ENCODE measurements around the gene TRNP1.
A peak's percentile ranks its signal among the peaks of the same experiment; 100 is the strongest.
"Not testable (repeated sequence)": the region's sequence is repeated elsewhere in the genome, so short reads cannot be mapped to it uniquely, and the experiment has no call there.

The TRNP1 gene

GRCh38 chr1:26993237-26994019 is at the start of gene TRNP1:
Gene TRNP1, plus strand, starts transcription at chr1:26993692. Its CDS starts 95 bp downstream, at chr1:26993787.
- peak; percentile 86 for DNase-seq (ENCODE audit: low read depth)

- no peak for DNase-seq (ENCODE audit: low read depth)
Measured at GRCh38 chr1:26945138-26945537, 48.4 kb upstream of the TRNP1 start.

- DNase-seq (ENCODE audit: low read depth): no peak
Measured at GRCh38 chr1:26945728-26946127, 47.8 kb upstream of the TRNP1 start.

GRCh38 chr1:26946270-26946669 is 47.2 kb upstream of the TRNP1 start:
- DNase-seq (ENCODE audit: low read depth): no peak

- not testable (repeated sequence) for DNase-seq (ENCODE audit: low read depth)
Measured at GRCh38 chr1:26948725-26949057, 44.8 kb upstream of the TRNP1 start.

- DNase-seq (ENCODE audit: low read depth): peak; percentile 11
Measured at GRCh38 chr1:26949266-26949925, 44.1 kb upstream of the TRNP1 start.

GRCh38 chr1:26949926-26950319 is 43.6 kb upstream of the TRNP1 start:
- no peak for DNase-seq (ENCODE audit: low read depth)

- DNase-seq (ENCODE audit: low read depth): no peak
Measured at GRCh38 chr1:26950602-26951001, 42.9 kb upstream of the TRNP1 start.

- no peak for DNase-seq (ENCODE audit: low read depth)
Measured at GRCh38 chr1:26951216-26951615, 42.3 kb upstream of the TRNP1 start.

- DNase-seq (ENCODE audit: low read depth): no peak
Measured at GRCh38 chr1:26951821-26952497, 41.5 kb upstream of the TRNP1 start.

- no peak for DNase-seq (ENCODE audit: low read depth)
Measured at GRCh38 chr1:26953374-26953773, 40.1 kb upstream of the TRNP1 start.

GRCh38 chr1:26956321-26956720 is 37.2 kb upstream of the TRNP1 start:
- no peak for DNase-seq (ENCODE audit: low read depth)

- no peak for DNase-seq (ENCODE audit: low read depth)
Measured at GRCh38 chr1:26957306-26957705, 36.2 kb upstream of the TRNP1 start.

GRCh38 chr1:26959270-26959669 is 34.2 kb upstream of the TRNP1 start:
- no peak for DNase-seq (ENCODE audit: low read depth)

- no peak for DNase-seq (ENCODE audit: low read depth)
Measured at GRCh38 chr1:26959722-26960624, 33.5 kb upstream of the TRNP1 start, which contains the start of gene KDF1. Gene KDF1, minus strand, starts transcription at chr1:26960468. Its CDS starts 8,088 bp downstream, at chr1:26952380.

GRCh38 chr1:26960625-26960966 is 32.9 kb upstream of the TRNP1 start:
- no peak for DNase-seq (ENCODE audit: low read depth)

- peak; percentile 92 for DNase-seq (ENCODE audit: low read depth)
Measured at GRCh38 chr1:26961826-26962225, 31.7 kb upstream of the TRNP1 start.

GRCh38 chr1:26965213-26965612 is 28.3 kb upstream of the TRNP1 start:
- DNase-seq (ENCODE audit: low read depth): no peak

- DNase-seq (ENCODE audit: low read depth): no peak
Measured at GRCh38 chr1:26965628-26966027, 27.9 kb upstream of the TRNP1 start.

- no peak for DNase-seq (ENCODE audit: low read depth)
Measured at GRCh38 chr1:26970810-26971209, 22.7 kb upstream of the TRNP1 start.

- DNase-seq (ENCODE audit: low read depth): no peak
Measured at GRCh38 chr1:26971590-26971989, 21.9 kb upstream of the TRNP1 start.

GRCh38 chr1:26972390-26972789 is 21.1 kb upstream of the TRNP1 start:
- no peak for DNase-seq (ENCODE audit: low read depth)
